ENCODE data around the gene DGKH. TPM values are rescaled to one million over a fixed set of nuclear protein-coding genes. Genes with fewer than 3 reads are reported as not detected.

The DGKH gene
- total and polyA plus RNA-seq, 9 of the 15 experiments (the other 6 are each of a cell fraction or from before 2014, with no cell fraction given) = 0.38 to 4.4 (median 3.1) TPM

GRCh38 chr13:42259515-42259914 lies 211.1 kb downstream of the DGKH start (continued):
- TF ChIP-seq GABPB1 (CRISPR knock-in tag; IDR thresholded peaks at IDR 0.05) (peak; percentile 91), ARID3A (IDR thresholded peaks at IDR 0.05; ENCODE audit: borderline replicate concordance, low read depth, low read length) (0 out of 2 replicates have a peak, but pooled peaks have one; percentile 64), RBM39 (optimal IDR thresholded peaks at IDR 0.05; ENCODE audit: low read depth, low read length) (no peak), MTA1 (IDR thresholded peaks at IDR 0.05; ENCODE audit: borderline replicate concordance) (no peak), ZNF780A (CRISPR knock-in tag; IDR thresholded peaks at IDR 0.05) (no peak), ZNF318 (IDR thresholded peaks at IDR 0.05; ENCODE audit: borderline replicate concordance in 1 of 2, low read depth in 1 of 2) (no peak), ZNF76 (CRISPR knock-in tag; IDR thresholded peaks at IDR 0.05; ENCODE audit: borderline replicate concordance) (no peak), HMG20A (CRISPR knock-in tag; conservative IDR thresholded peaks at IDR 0.05) (no peak), EP300 (IDR thresholded peaks at IDR 0.05; ENCODE audit: low read length) (peak; percentile 88), SAFB2 (IDR thresholded peaks at IDR 0.05; ENCODE audit: borderline replicate concordance, low read depth, low read length, severe bottlenecking) (no peak), ZC3H8 (IDR thresholded peaks at IDR 0.05) (no peak), ZNF740 (CRISPR knock-in tag; IDR thresholded peaks at IDR 0.05) (no peak), ZNF740 (tag; IDR thresholded peaks at IDR 0.05) (no peak), FOXK2 (conservative IDR thresholded peaks at IDR 0.05 in 1 of 2, IDR thresholded peaks at IDR 0.05 in 1 of 2; ENCODE audit: low read depth in 2 of 2) (peak in 1 of 2 experiments; percentile 59; a peak in 1 of 4 replicates), ZNF778 (CRISPR knock-in tag; IDR thresholded peaks at IDR 0.05) (no peak), CTCF (IDR thresholded peaks at IDR 0.05 in 2 of 3, conservative IDR thresholded peaks at IDR 0.05 in 1 of 3; ENCODE audit: insufficient read depth in 2 of 3, low read depth in 1 of 3, low read length in 3 of 3) (no peak)

Data from K562 (cell line).